A549 treated with dexamethasone at 1 μM for 4 hours (cell line): ENCODE data around the gene TSKS. TPM values are rescaled to one million over a fixed set of nuclear protein-coding genes. Genes with fewer than 3 reads are reported as not detected.

ENCODE experiments used
- total RNA-seq: library from RNA; stranded (reverse); fragments of 200-300 nt; extraction: Qiagen RNA extraction; gene quantifications from 5 replicates; pipeline ENCODE4 v1.2.3, GENCODE V29; 2022

The TSKS gene, protein sequence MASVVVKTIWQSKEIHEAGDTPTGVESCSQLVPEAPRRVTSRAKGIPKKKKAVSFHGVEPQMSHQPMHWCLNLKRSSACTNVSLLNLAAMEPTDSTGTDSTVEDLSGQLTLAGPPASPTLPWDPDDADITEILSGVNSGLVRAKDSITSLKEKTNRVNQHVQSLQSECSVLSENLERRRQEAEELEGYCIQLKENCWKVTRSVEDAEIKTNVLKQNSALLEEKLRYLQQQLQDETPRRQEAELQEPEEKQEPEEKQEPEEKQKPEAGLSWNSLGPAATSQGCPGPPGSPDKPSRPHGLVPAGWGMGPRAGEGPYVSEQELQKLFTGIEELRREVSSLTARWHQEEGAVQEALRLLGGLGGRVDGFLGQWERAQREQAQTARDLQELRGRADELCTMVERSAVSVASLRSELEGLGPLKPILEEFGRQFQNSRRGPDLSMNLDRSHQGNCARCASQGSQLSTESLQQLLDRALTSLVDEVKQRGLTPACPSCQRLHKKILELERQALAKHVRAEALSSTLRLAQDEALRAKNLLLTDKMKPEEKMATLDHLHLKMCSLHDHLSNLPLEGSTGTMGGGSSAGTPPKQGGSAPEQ
- not detected in 5 replicates for total RNA-seq

GRCh38 chr19:49763230-49763629 is at the start of gene TSKS:
Gene TSKS, minus strand, starts transcription at chr19:49763306. Its CDS starts 59 bp downstream, at chr19:49763247.

GRCh38 chr19:49766930-49767299 is 3.8 kb upstream of the TSKS start, which contains the start of gene AP2A1:
Gene AP2A1, plus strand, starts transcription at chr19:49767001. Its CDS starts 133 bp downstream, at chr19:49767134.

GRCh38 chr19:49690656-49691242 is 72.4 kb downstream of the TSKS start, which contains the start of gene CPT1C:
Gene CPT1C, plus strand, starts transcription at chr19:49691116. Its CDS starts 1,137 bp downstream, at chr19:49692253.

Other genes with a start within 250 kb of the TSKS start
- 1.5 to 3.5 TPM (median 2.6 TPM) in 5 replicates for gene RCN3, start 235.3 kb downstream of the TSKS start, total RNA-seq
- gene NOSIP, start 182.8 kb downstream of the TSKS start, total RNA-seq: 90.9 to 110 TPM (median 106 TPM) in 5 replicates
- gene PRRG2, start 182.0 kb downstream of the TSKS start, total RNA-seq: 0.62 to 0.97 TPM (median 0.64 TPM) in 5 replicates
- gene PRR12, start 172.1 kb downstream of the TSKS start, total RNA-seq: 25.0 to 45.9 TPM (median 44.1 TPM) in 5 replicates
- 105 to 170 TPM (median 157 TPM) in 5 replicates for gene RRAS, start 123.2 kb downstream of the TSKS start, total RNA-seq
- 39.2 to 76.5 TPM (median 69.9 TPM) in 5 replicates for gene SCAF1, start 121.1 kb downstream of the TSKS start, total RNA-seq
- gene IRF3, start 97.4 kb downstream of the TSKS start, total RNA-seq: 67.8 to 112 TPM (median 100 TPM) in 5 replicates
- 56.1 to 64.2 TPM (median 59.7 TPM) in 5 replicates for gene BCL2L12, start 97.4 kb downstream of the TSKS start, total RNA-seq
- gene PRMT1, start 86.0 kb downstream of the TSKS start, total RNA-seq: 394 to 431 TPM (median 409 TPM) in 5 replicates
- 3.0 to 5.7 TPM (median 5.0 TPM) in 5 replicates for gene ADM5, start 73.7 kb downstream of the TSKS start, total RNA-seq
- gene CPT1C, start 72.2 kb downstream of the TSKS start, total RNA-seq: 11.3 to 13.2 TPM (median 12.1 TPM) in 5 replicates
- gene AP2A1, start 3.7 kb upstream of the TSKS start, total RNA-seq: 38.6 to 62.6 TPM (median 60.1 TPM) in 5 replicates
- gene FUZ, start 50.0 kb upstream of the TSKS start, total RNA-seq: 12.7 to 14.1 TPM (median 13.9 TPM) in 5 replicates
- 41.8 to 70.4 TPM (median 65.8 TPM) in 5 replicates for gene MED25, start 55.0 kb upstream of the TSKS start, total RNA-seq
- gene PTOV1, start 87.9 kb upstream of the TSKS start, total RNA-seq: 108 to 147 TPM (median 141 TPM) in 5 replicates
- gene PNKP, start 104.3 kb upstream of the TSKS start, total RNA-seq: 28.8 to 56.1 TPM (median 43.1 TPM) in 5 replicates
- gene AKT1S1, start 114.0 kb upstream of the TSKS start, total RNA-seq: 65.8 to 131 TPM (median 114 TPM) in 5 replicates
- 17.1 to 22.6 TPM (median 21.4 TPM) in 5 replicates for gene TBC1D17, start 114.4 kb upstream of the TSKS start, total RNA-seq
- gene IL4I1, start 133.6 kb upstream of the TSKS start, total RNA-seq: 0.40 to 0.94 TPM (median 0.62 TPM) in 5 replicates
- gene ATF5, start 165.9 kb upstream of the TSKS start, total RNA-seq: 40.2 to 52.1 TPM (median 50.0 TPM) in 5 replicates
- gene NUP62, start 166.2 kb upstream of the TSKS start, total RNA-seq: 61.0 to 99.1 TPM (median 98.1 TPM) in 5 replicates
- gene SIGLEC11, start 197.9 kb upstream of the TSKS start, total RNA-seq: 0.10 to 0.28 TPM (median 0.16 TPM) in 5 replicates